Cardiac fibroblast (primary cell): ENCODE measurements around the gene ZNF746.
"Not testable (repeated sequence)": the region's sequence is repeated elsewhere in the genome, so short reads cannot be mapped to it uniquely, and the experiment has no call there.

Experiments
- DNase-seq, 2 donors: peaks; one replicate each; pipeline versions ENCODE4 v3.0.0 to v3.0.0-alpha.2; 2010; ENCODE audit warnings: low read depth in 2 of 2
- H3K4me3 ChIP-seq, 2 donors: replicated peaks in 1 of 2; 1 replicate in 1 of 2; 2 replicates in 1 of 2; pipeline ENCODE4 v1.5.1; 2011; ENCODE audit warnings: low read depth in 2 of 2, low read length in 2 of 2, mild to moderate bottlenecking in 2 of 2, moderate library complexity in 1 of 2
- CTCF ChIP-seq: IDR thresholded peaks from one replicate; pipeline ENCODE4 v1.5.1; 2011; ENCODE audit warnings: low read depth, mild to moderate bottlenecking, low read length, inconsistent platforms

ZNF746 gene

GRCh38 chr7:149500201-149500600 is 2.6 kb upstream of the ZNF746 start:
- H3K4me3 ChIP-seq = no peak overlapping the region
- DNase-seq = no peak
- TF ChIP-seq CTCF = no peak

GRCh38 chr7:149498811-149499210 is 1.2 kb upstream of the ZNF746 start:
- TF ChIP-seq CTCF = no peak
- no peak overlapping the region for H3K4me3 ChIP-seq
- no peak for DNase-seq

- H3K4me3 ChIP-seq = peak overlapping the region; percentile 73 to 78
- TF ChIP-seq CTCF = no peak
- DNase-seq = peak; percentile 34 to 49
Measured at GRCh38 chr7:149496642-149497391, 792 bp downstream of the ZNF746 start.

- DNase-seq = peak; percentile 86 to 89
- peak overlapping the region; percentile 73 to 78 for H3K4me3 ChIP-seq
- no peak for TF ChIP-seq CTCF
Measured at GRCh38 chr7:149495785-149496641, 1.6 kb downstream of the ZNF746 start.

GRCh38 chr7:149494738-149495368 is 2.8 kb downstream of the ZNF746 start:
- peak; percentile 74 to 76 for DNase-seq
- no peak overlapping the region for H3K4me3 ChIP-seq

GRCh38 chr7:149493975-149494374 is 3.6 kb downstream of the ZNF746 start:
- not testable (repeated sequence) for DNase-seq, H3K4me3 ChIP-seq

More at GRCh38 chr7:149494738-149495368, 2.8 kb downstream of the ZNF746 start:
- TF ChIP-seq CTCF = no peak

GRCh38 chr7:149493366-149493765 is 4.2 kb downstream of the ZNF746 start:
- DNase-seq = no peak
- TF ChIP-seq CTCF = no peak
- no peak overlapping the region for H3K4me3 ChIP-seq
